H9 (cell line): Measurements from ENCODE around the gene CLBA1. TPM values are rescaled to one million over a fixed set of nuclear protein-coding genes. Genes with fewer than 3 reads are reported as not detected.

Source experiments
- DNase-seq: peaks from one replicate; pipeline ENCODE4 v3.0.0-alpha.2; 2017
- H2AFZ ChIP-seq: one replicate; pipeline ENCODE4 v1.6.1; 2013; ENCODE audit warnings: mild to moderate bottlenecking, low read length, control low read depth, moderate library complexity
- H2AK5ac ChIP-seq: 2 replicates; pipeline ENCODE4 v1.6.1; 2013; ENCODE audit warnings: low read length, control low read depth, mixed read lengths; ENCODE audit not compliant: insufficient read length
- H2BK120ac ChIP-seq: one replicate; pipeline ENCODE4 v1.6.1; 2013; ENCODE audit warnings: low read depth, mild to moderate bottlenecking, low read length, control low read depth, inconsistent platforms; ENCODE audit not compliant: poor library complexity, severe bottlenecking
- H2BK12ac ChIP-seq: 2 replicates; pipeline ENCODE4 v1.6.1; 2013; ENCODE audit warnings: low read length, control low read depth, mixed read lengths, low read depth; ENCODE audit not compliant: insufficient read length
- H2BK15ac ChIP-seq: 2 replicates; pipeline ENCODE4 v1.6.1; 2013; ENCODE audit warnings: low read depth, low read length, control low read depth
- H2BK20ac ChIP-seq: one replicate; pipeline ENCODE4 v1.6.1; 2013; ENCODE audit warnings: low read depth, mild to moderate bottlenecking, low read length, control low read depth, inconsistent platforms; ENCODE audit not compliant: poor library complexity, severe bottlenecking
- H2BK5ac ChIP-seq: 2 replicates; pipeline ENCODE4 v1.6.1; 2013; ENCODE audit warnings: low read length, control low read depth, mixed read lengths; ENCODE audit not compliant: insufficient read length
- H3K14ac ChIP-seq: 2 replicates; pipeline ENCODE4 v1.6.1; 2013; ENCODE audit warnings: low read length, control low read depth; ENCODE audit not compliant: insufficient read depth
- H3K18ac ChIP-seq: 2 replicates; pipeline ENCODE4 v1.6.1; 2013; ENCODE audit warnings: low read depth, mild to moderate bottlenecking, mixed read lengths, low read length, control low read depth; ENCODE audit not compliant: insufficient read length
- H3K23ac ChIP-seq: 2 replicates; pipeline ENCODE4 v1.6.1; 2013; ENCODE audit warnings: low read length, control low read depth, mixed read lengths, low read depth; ENCODE audit not compliant: insufficient read length
- H3K23me2 ChIP-seq: 2 replicates; pipeline ENCODE4 v1.6.1; 2013; ENCODE audit warnings: low read depth, mild to moderate bottlenecking, mixed read lengths, low read length, control low read depth; ENCODE audit not compliant: insufficient read length, poor library complexity, severe bottlenecking
- H3K27ac ChIP-seq: 2 replicates; pipeline ENCODE4 v1.5.1; 2013; ENCODE audit warnings: low read length, control low read depth, mixed read lengths, low read depth; ENCODE audit not compliant: insufficient read length
- H3K27me3 ChIP-seq: 2 replicates; pipeline ENCODE4 v1.6.1; 2013; ENCODE audit warnings: low read length, control low read depth, inconsistent platforms; ENCODE audit not compliant: insufficient read depth
- H3K4ac ChIP-seq: 2 replicates; pipeline ENCODE4 v1.6.1; 2013; ENCODE audit warnings: low read depth, mild to moderate bottlenecking, control low read depth, inconsistent platforms, low read length, moderate library complexity
- H3K4me1 ChIP-seq: 2 replicates; pipeline ENCODE4 v1.6.1; 2013; ENCODE audit warnings: low read length, control low read depth, inconsistent platforms; ENCODE audit not compliant: insufficient read depth
- H3K4me2 ChIP-seq: 2 replicates; pipeline ENCODE4 v1.6.1; 2013; ENCODE audit warnings: low read length, control low read depth, mixed read lengths; ENCODE audit not compliant: insufficient read length, insufficient read depth
- H3K56ac ChIP-seq: 2 replicates; pipeline ENCODE4 v1.6.1; 2013; ENCODE audit warnings: low read depth, mild to moderate bottlenecking, mixed read lengths, low read length, control low read depth; ENCODE audit not compliant: insufficient read length
- H3K79me1 ChIP-seq: 2 replicates; pipeline ENCODE4 v1.6.1; 2013; ENCODE audit warnings: low read depth, mild to moderate bottlenecking, moderate library complexity, low read length, control low read depth, inconsistent platforms; ENCODE audit not compliant: insufficient read depth, poor library complexity, severe bottlenecking
- H3K79me2 ChIP-seq: 2 replicates; pipeline ENCODE4 v1.6.1; 2013; ENCODE audit warnings: low read length, control low read depth, inconsistent platforms; ENCODE audit not compliant: insufficient read depth
- H3K9ac ChIP-seq: 2 replicates; pipeline ENCODE4 v1.6.1; 2013; ENCODE audit warnings: low read length, control low read depth, mixed read lengths; ENCODE audit not compliant: insufficient read length; ENCODE audit errors: extremely low read depth
- H3K9me3 ChIP-seq: one replicate; pipeline ENCODE4 v1.6.1; 2013; ENCODE audit warnings: low read depth, low read length, inconsistent platforms; ENCODE audit not compliant: control insufficient read depth
- H3T11ph ChIP-seq: one replicate; pipeline ENCODE4 v1.6.1; 2013; ENCODE audit warnings: mild to moderate bottlenecking, low read length, control low read depth, inconsistent platforms
- H4K20me1 ChIP-seq: one replicate; pipeline ENCODE4 v1.6.1; 2013; ENCODE audit not compliant: control insufficient read depth, insufficient read length, insufficient read depth
- H4K5ac ChIP-seq: 2 replicates; pipeline ENCODE4 v1.6.1; 2013; ENCODE audit warnings: low read depth, mild to moderate bottlenecking, mixed read lengths, low read length, control low read depth; ENCODE audit not compliant: insufficient read length
- H4K8ac ChIP-seq: replicated peaks from 2 replicates; pipeline ENCODE4 v1.6.1; 2013; ENCODE audit warnings: low read length, control low read depth, mixed read lengths, low read depth; ENCODE audit not compliant: insufficient read length
- H4K91ac ChIP-seq: 2 replicates; pipeline ENCODE4 v1.6.1; 2013; ENCODE audit warnings: low read depth, mild to moderate bottlenecking, moderate library complexity, mixed read lengths, low read length, control low read depth; ENCODE audit not compliant: insufficient read length
- H3K27ac Mint-ChIP-seq, 3 experiments: 2 replicates in 2 of 3; 3 replicates in 1 of 3; pipeline ENCODE4 v1.8.0; 2020 to 2021; ENCODE audit warnings: mixed read lengths in 3 of 3, mild to moderate bottlenecking in 1 of 3, moderate library complexity in 1 of 3
- H3K27me3 Mint-ChIP-seq: 2 replicates; pipeline ENCODE4 v1.8.0; 2021; ENCODE audit warnings: low read depth, mild to moderate bottlenecking, moderate library complexity, mixed read lengths
- H3K36me3 Mint-ChIP-seq, 3 experiments: 2 replicates in 2 of 3; 3 replicates in 1 of 3; pipeline ENCODE4 v1.8.0; 2020 to 2021; ENCODE audit warnings: low read depth in 3 of 3, mixed read lengths in 3 of 3; ENCODE audit not compliant: insufficient read depth in 1 of 3
- H3K4me1 Mint-ChIP-seq, 2 experiments: 2 replicates each; pipeline ENCODE4 v1.8.0; 2020; ENCODE audit warnings: mixed read lengths in 2 of 2
- H3K4me3 Mint-ChIP-seq, 2 experiments: 2 replicates in 1 of 2; 3 replicates in 1 of 2; pipeline ENCODE4 v1.8.0; 2020 to 2021; ENCODE audit warnings: mild to moderate bottlenecking in 2 of 2, mixed read lengths in 2 of 2, moderate library complexity in 1 of 2
- H3K9me3 Mint-ChIP-seq, 2 experiments: 2 replicates in 1 of 2; 3 replicates in 1 of 2; pipeline ENCODE4 v1.8.0; 2020; ENCODE audit warnings: mild to moderate bottlenecking in 2 of 2, mixed read lengths in 2 of 2, moderate library complexity in 1 of 2
- WGBS: extraction: QIAGEN DNeasy Blood & Tissue Kit; methylation state at CpG from one replicate; pipeline ENCODE4 v1.1.7; 2013; ENCODE audit warnings: missing lambda C conversion rate, low lambda C conversion rate, mixed read lengths; ENCODE audit not compliant: insufficient read length; ENCODE audit errors: extremely low coverage; 5-methylcytosine and 5-hydroxymethylcytosine counted together
- total RNA-seq: library from RNA; stranded (reverse); gene quantifications from 2 replicates; pipeline ENCODE4 v1.2.1, GENCODE V29; 2021
- TF ChIP-seq, protein P1 (sequence below): fragments of 200-600 bp; sonication (generic); conservative IDR thresholded peaks from 3 replicates; pipeline ENCODE4 v1.8.0; 2021; ENCODE audit warnings: antibody characterized with exemption, mild to moderate bottlenecking

The CLBA1 gene
- total RNA-seq, 1 experiment from 2014 or later, result 2.4 TPM

DNA sequence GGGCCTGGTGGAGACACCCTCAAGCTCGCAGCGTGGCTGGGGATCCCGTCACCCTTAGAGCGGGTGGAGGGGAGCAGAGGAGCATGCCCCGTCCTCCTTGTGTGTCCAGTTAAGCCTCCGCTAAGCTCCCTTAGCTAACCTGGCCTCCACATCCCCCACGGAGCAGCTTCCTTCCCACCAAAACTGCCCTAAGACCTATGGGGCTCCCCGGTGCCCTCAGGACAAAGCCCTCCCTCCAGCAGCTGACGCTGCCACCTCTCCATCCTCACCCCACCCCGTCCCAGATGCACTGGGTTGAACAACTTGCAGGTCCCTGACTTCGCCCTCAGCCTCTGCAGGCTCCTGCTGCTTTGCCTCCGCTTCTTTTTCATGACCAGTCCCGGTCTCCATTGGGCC lies 11.4 kb upstream of the CLBA1 start:
- no peak overlapping the region for H3K14ac ChIP-seq
- H4K20me1 ChIP-seq, result peaks cover 4% of the 10 kb centered on the region
- H2BK20ac ChIP-seq, result no peak overlapping the region
- H4K5ac ChIP-seq, result no peak overlapping the region
- H3K27ac ChIP-seq, result no peak overlapping the region
- no peak overlapping the region for H3K18ac ChIP-seq
- no peak overlapping the region for H3K4me2 ChIP-seq
- H3K9ac ChIP-seq, result no peak overlapping the region
- H2BK12ac ChIP-seq, result no peak overlapping the region
- H3K79me2 ChIP-seq, result no peaks in the 10 kb centered on the region
- Mint-ChIP-seq H3K27ac (no peak overlapping the region), H3K9me3 (no peaks in the 10 kb centered on the region; a peak in 1 of 5 replicates), H3K4me3 (no peak overlapping the region), H3K27me3 (peaks cover 35% of the 10 kb centered on the region), H3K4me1 (peaks cover 10 to 28% of the 10 kb centered on the region in 2 experiments), H3K36me3 (no peaks in the 10 kb centered on the region)
- WGBS, result no CpG with 5 or more reads among the region's 13 CpGs
- H3K9me3 ChIP-seq, result no peaks in the 10 kb centered on the region
- H3K23ac ChIP-seq, result no peak overlapping the region
- H2AK5ac ChIP-seq, result no peak overlapping the region
- H3K23me2 ChIP-seq, result no peaks in the 10 kb centered on the region
- H4K91ac ChIP-seq, result no peak overlapping the region
- no peak overlapping the region for H2BK120ac ChIP-seq
- no peak overlapping the region for H4K8ac ChIP-seq
- H2BK15ac ChIP-seq, result no peak overlapping the region
- no peak overlapping the region for H3K4ac ChIP-seq
- no peak overlapping the region for H2AFZ ChIP-seq
- peaks cover 12% of the 10 kb centered on the region; the same call in 1 of the 2 replicates for H3K27me3 ChIP-seq
- no peak for DNase-seq
- no peaks in the 10 kb centered on the region for H3K4me1 ChIP-seq
- no peaks in the 10 kb centered on the region for H3K79me1 ChIP-seq
- TF ChIP-seq, protein P1, sequence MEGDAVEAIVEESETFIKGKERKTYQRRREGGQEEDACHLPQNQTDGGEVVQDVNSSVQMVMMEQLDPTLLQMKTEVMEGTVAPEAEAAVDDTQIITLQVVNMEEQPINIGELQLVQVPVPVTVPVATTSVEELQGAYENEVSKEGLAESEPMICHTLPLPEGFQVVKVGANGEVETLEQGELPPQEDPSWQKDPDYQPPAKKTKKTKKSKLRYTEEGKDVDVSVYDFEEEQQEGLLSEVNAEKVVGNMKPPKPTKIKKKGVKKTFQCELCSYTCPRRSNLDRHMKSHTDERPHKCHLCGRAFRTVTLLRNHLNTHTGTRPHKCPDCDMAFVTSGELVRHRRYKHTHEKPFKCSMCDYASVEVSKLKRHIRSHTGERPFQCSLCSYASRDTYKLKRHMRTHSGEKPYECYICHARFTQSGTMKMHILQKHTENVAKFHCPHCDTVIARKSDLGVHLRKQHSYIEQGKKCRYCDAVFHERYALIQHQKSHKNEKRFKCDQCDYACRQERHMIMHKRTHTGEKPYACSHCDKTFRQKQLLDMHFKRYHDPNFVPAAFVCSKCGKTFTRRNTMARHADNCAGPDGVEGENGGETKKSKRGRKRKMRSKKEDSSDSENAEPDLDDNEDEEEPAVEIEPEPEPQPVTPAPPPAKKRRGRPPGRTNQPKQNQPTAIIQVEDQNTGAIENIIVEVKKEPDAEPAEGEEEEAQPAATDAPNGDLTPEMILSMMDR, result no peak
- no peak overlapping the region for H3T11ph ChIP-seq
- no peak overlapping the region for H3K56ac ChIP-seq
- H2BK5ac ChIP-seq, result no peak overlapping the region
